Measurements from ENCODE around the gene CXCL12. TPM values are rescaled to one million over a fixed set of nuclear protein-coding genes. Genes with fewer than 3 reads are reported as not detected.

Gene CXCL12
- total and polyA plus RNA-seq, 2 donors (not counting 3 experiments of a cell fraction or from before 2014, with no cell fraction given): 0.35 to 1.4 TPM

GRCh38 chr10:44366941-44367630 is 17.8 kb downstream of the CXCL12 start:
- CTCF ChIA-PET: no interaction called here
- no peaks in the 10 kb centered on the region for H3K9me3 ChIP-seq (replicated peaks; ENCODE audit: control insufficient read depth, insufficient read depth, low read length)

More at GRCh38 chr10:44366941-44367630, 17.8 kb downstream of the CXCL12 start:
- FAIRE-seq (no peak), DNase-seq (ENCODE audit: low read depth, low spot score) (no peak)
- no peaks in the 10 kb centered on the region for H3K36me3 ChIP-seq (ENCODE audit: control insufficient read depth in 2 of 2, extremely low read depth in 1 of 2, insufficient read depth in 2 of 2, low read length in 2 of 2)
- H3K27ac ChIP-seq (ENCODE audit: insufficient read depth, low read depth, low read length): no peak overlapping the region
- H3K9ac ChIP-seq (replicated peaks; ENCODE audit: extremely low read depth, insufficient read depth, low read length): no peak overlapping the region
- H3K9me1 ChIP-seq (replicated peaks; ENCODE audit: control insufficient read depth, extremely low read depth, insufficient read depth, low read length): no peaks in the 10 kb centered on the region
- no peaks in the 10 kb centered on the region for H3K79me2 ChIP-seq (ENCODE audit: control insufficient read depth, insufficient read depth, low read length)
- POLR2A ChIA-PET: no interaction called here
- no TSS peak for BruUV-seq (replicated peaks)
- no peaks in the 10 kb centered on the region for H4K20me1 ChIP-seq (replicated peaks; ENCODE audit: control insufficient read depth, extremely low read depth, insufficient read depth, low read length)
- no peaks in the 10 kb centered on the region for H3K27me3 ChIP-seq (ENCODE audit: control insufficient read depth in 2 of 2, insufficient read depth in 2 of 2, low read length in 2 of 2)
- intact Hi-C loops (cut with micrococcal nuclease) (no loop called here), dilution Hi-C loops (cut with MboI; ENCODE audit: extremely low pct_ligation_motif_present, low sequenced_read_pairs) (no loop called here)
- no peaks in the 10 kb centered on the region for H3K4me1 ChIP-seq (ENCODE audit: control insufficient read depth, extremely low read depth, insufficient read depth, low read length)
- TF ChIP-seq MYC (IDR thresholded peaks at IDR 0.05; ENCODE audit: low read depth, low read length) (no peak), JUN (IDR thresholded peaks at IDR 0.05; ENCODE audit: borderline replicate concordance, insufficient read depth, insufficient read length, low read depth) (no peak), GATA2 (IDR thresholded peaks at IDR 0.05; ENCODE audit: insufficient read depth, insufficient read length, low read depth, low read length) (no peak), EZH2 (IDR thresholded peaks at IDR 0.05; ENCODE audit: borderline replicate concordance, low read depth, low read length, severe bottlenecking) (no peak)
- TF ChIP-seq, protein P1, sequence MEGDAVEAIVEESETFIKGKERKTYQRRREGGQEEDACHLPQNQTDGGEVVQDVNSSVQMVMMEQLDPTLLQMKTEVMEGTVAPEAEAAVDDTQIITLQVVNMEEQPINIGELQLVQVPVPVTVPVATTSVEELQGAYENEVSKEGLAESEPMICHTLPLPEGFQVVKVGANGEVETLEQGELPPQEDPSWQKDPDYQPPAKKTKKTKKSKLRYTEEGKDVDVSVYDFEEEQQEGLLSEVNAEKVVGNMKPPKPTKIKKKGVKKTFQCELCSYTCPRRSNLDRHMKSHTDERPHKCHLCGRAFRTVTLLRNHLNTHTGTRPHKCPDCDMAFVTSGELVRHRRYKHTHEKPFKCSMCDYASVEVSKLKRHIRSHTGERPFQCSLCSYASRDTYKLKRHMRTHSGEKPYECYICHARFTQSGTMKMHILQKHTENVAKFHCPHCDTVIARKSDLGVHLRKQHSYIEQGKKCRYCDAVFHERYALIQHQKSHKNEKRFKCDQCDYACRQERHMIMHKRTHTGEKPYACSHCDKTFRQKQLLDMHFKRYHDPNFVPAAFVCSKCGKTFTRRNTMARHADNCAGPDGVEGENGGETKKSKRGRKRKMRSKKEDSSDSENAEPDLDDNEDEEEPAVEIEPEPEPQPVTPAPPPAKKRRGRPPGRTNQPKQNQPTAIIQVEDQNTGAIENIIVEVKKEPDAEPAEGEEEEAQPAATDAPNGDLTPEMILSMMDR (IDR thresholded peaks at IDR 0.05; ENCODE audit: extremely low read depth in 1 of 2, insufficient read depth in 1 of 2, low read depth in 1 of 2, low read length in 2 of 2): no peak
- TF ChIP-seq, protein P2, sequence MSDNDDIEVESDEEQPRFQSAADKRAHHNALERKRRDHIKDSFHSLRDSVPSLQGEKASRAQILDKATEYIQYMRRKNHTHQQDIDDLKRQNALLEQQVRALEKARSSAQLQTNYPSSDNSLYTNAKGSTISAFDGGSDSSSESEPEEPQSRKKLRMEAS (IDR thresholded peaks at IDR 0.05; ENCODE audit: insufficient read depth, insufficient read length): no peak
- H3K4me2 ChIP-seq (ENCODE audit: insufficient read depth, low read length): no peak overlapping the region
- H2AFZ ChIP-seq (ENCODE audit: low read depth, low read length): no peak overlapping the region
- H3K4me3 ChIP-seq (replicated peaks in 1 of 3; ENCODE audit: insufficient read depth in 1 of 3, low read depth in 1 of 3, low read length in 3 of 3): no peak overlapping the region

Measured in endothelial cell of umbilical vein (primary cell).